ENCODE measurements around the gene HSPA4L. TPM values are rescaled to one million over a fixed set of nuclear protein-coding genes. Genes with fewer than 3 reads are reported as not detected.

The HSPA4L gene
- total RNA-seq, 4 donors from 2014 or later = 1.5 to 3.8 (median 2.8) TPM

- no peak overlapping the region for H3K27ac ChIP-seq
- H3K4me3 ChIP-seq = no peak overlapping the region
- DNase-seq = no peak
- no peak for TF ChIP-seq CTCF (IDR thresholded peaks at IDR 0.05)
- TF ChIP-seq POLR2A (IDR thresholded peaks at IDR 0.05) = no peak
- TF ChIP-seq EP300 (IDR thresholded peaks at IDR 0.05; ENCODE audit: low read depth) = no peak
- no peak for TF ChIP-seq POLR2AphosphoS5 (IDR thresholded peaks at IDR 0.05)
- H3K27me3 ChIP-seq = no peaks in the 10 kb centered on the region
- H3K4me1 ChIP-seq = no peaks in the 10 kb centered on the region
- H3K36me3 ChIP-seq = no peaks in the 10 kb centered on the region
- in situ Hi-C loops (cut with MboI; ENCODE audit: low pct_ligation_motif_present in 1 of 4, low pct_unique_long_range_greater_than_20kb in 1 of 4, low sequenced_read_pairs in 3 of 4) = no loop called here
- H3K9me3 ChIP-seq = no peaks in the 10 kb centered on the region
- intact Hi-C loops (cut with DNase I; ENCODE audit: low total_unique reads) = no loop called here
These were observed 17.6 kb downstream of the HSPA4L start for GRCh38 chr4:127799711-127800110.

GRCh38 chr4:127809173-127809800 is 27.2 kb downstream of the HSPA4L start:
- intact Hi-C loops (cut with DNase I; ENCODE audit: low total_unique reads) (no loop called here), in situ Hi-C loops (cut with MboI; ENCODE audit: low pct_ligation_motif_present in 1 of 4, low pct_unique_long_range_greater_than_20kb in 1 of 4, low sequenced_read_pairs in 3 of 4) (no loop called here)
- Histone ChIP-seq H3K4me3 (no peak overlapping the region), H3K9me3 (no peaks in the 10 kb centered on the region), H3K27me3 (no peaks in the 10 kb centered on the region), H3K36me3 (peaks cover 0 to 6% (median 0%) of the 10 kb centered on the region in 4 donors), H3K4me1 (no peaks in the 10 kb centered on the region), H3K27ac (no peak overlapping the region)
- no peak for DNase-seq
- 65 to 73% methylated on average over 4 to 6 of the region's 6 CpGs for WGBS, 2 donors (ENCODE audit: low coverage in 1 of 2)
- TF ChIP-seq CTCF (IDR thresholded peaks at IDR 0.05) (no peak), EP300 (IDR thresholded peaks at IDR 0.05; ENCODE audit: low read depth) (no peak), POLR2A (IDR thresholded peaks at IDR 0.05) (no peak), POLR2AphosphoS5 (IDR thresholded peaks at IDR 0.05) (no peak)

GRCh38 chr4:127810551-127810950 is 28.4 kb downstream of the HSPA4L start:
- TF ChIP-seq POLR2A (IDR thresholded peaks at IDR 0.05) (no peak), POLR2AphosphoS5 (IDR thresholded peaks at IDR 0.05) (no peak)
- no peaks in the 10 kb centered on the region for H3K4me1 ChIP-seq
- H3K36me3 ChIP-seq = peaks cover 0 to 6% (median 0%) of the 10 kb centered on the region in 4 donors
- 83 to 100% methylated on average over 3 of the region's 3 CpGs for WGBS, 2 donors (ENCODE audit: low coverage in 1 of 2)
- H3K27ac ChIP-seq = no peak overlapping the region
- intact Hi-C loops (cut with DNase I; ENCODE audit: low total_unique reads) = no loop called here
- H3K4me3 ChIP-seq = no peak overlapping the region
- no peaks in the 10 kb centered on the region for H3K27me3 ChIP-seq
- DNase-seq = no peak
- in situ Hi-C loops (cut with MboI; ENCODE audit: low pct_ligation_motif_present in 1 of 4, low pct_unique_long_range_greater_than_20kb in 1 of 4, low sequenced_read_pairs in 3 of 4) = no loop called here
- H3K9me3 ChIP-seq = no peaks in the 10 kb centered on the region

GRCh38 chr4:127822430-127822829 is 40.3 kb downstream of the HSPA4L start:
- intact Hi-C loops (cut with DNase I; ENCODE audit: low total_unique reads) (no loop called here), in situ Hi-C loops (cut with MboI; ENCODE audit: low pct_ligation_motif_present in 1 of 4, low pct_unique_long_range_greater_than_20kb in 1 of 4, low sequenced_read_pairs in 3 of 4) (no loop called here)
- Histone ChIP-seq H3K4me1 (no peaks in the 10 kb centered on the region), H3K9me3 (no peaks in the 10 kb centered on the region), H3K27ac (no peak overlapping the region), H3K27me3 (no peaks in the 10 kb centered on the region), H3K4me3 (no peak overlapping the region), H3K36me3 (no peaks in the 10 kb centered on the region)
- WGBS, 2 donors (ENCODE audit: low coverage in 1 of 2) = 42 to 60% methylated on average over 1 to 2 of the region's 2 CpGs
- DNase-seq = no peak
- TF ChIP-seq CTCF (IDR thresholded peaks at IDR 0.05) (no peak), POLR2AphosphoS5 (IDR thresholded peaks at IDR 0.05) (no peak), EP300 (IDR thresholded peaks at IDR 0.05; ENCODE audit: low read depth) (no peak), POLR2A (IDR thresholded peaks at IDR 0.05) (no peak)

- no peak for DNase-seq
- Histone ChIP-seq H3K4me1 (no peaks in the 10 kb centered on the region), H3K36me3 (no peaks in the 10 kb centered on the region), H3K27ac (no peak overlapping the region), H3K27me3 (no peaks in the 10 kb centered on the region), H3K9me3 (no peaks in the 10 kb centered on the region), H3K4me3 (no peak overlapping the region)
- intact Hi-C loops (cut with DNase I; ENCODE audit: low total_unique reads) = no loop called here
- in situ Hi-C loops (cut with MboI; ENCODE audit: low pct_ligation_motif_present in 1 of 4, low pct_unique_long_range_greater_than_20kb in 1 of 4, low sequenced_read_pairs in 3 of 4) = no loop called here
- WGBS, 2 donors (ENCODE audit: low coverage in 1 of 2) = 76 to 82% methylated on average over 2 of the region's 2 CpGs
- no peak for TF ChIP-seq POLR2A (IDR thresholded peaks at IDR 0.05)
These were observed 46.0 kb downstream of the HSPA4L start for GRCh38 chr4:127828121-127828520.
